ENCODE data around the gene TIMP2. TPM values are rescaled to one million over a fixed set of nuclear protein-coding genes. Genes with fewer than 3 reads are reported as not detected.

TIMP2 gene
- total and polyA plus RNA-seq, 2 experiments from 2014 or later, result 10.6 to 22.5 TPM

DNA sequence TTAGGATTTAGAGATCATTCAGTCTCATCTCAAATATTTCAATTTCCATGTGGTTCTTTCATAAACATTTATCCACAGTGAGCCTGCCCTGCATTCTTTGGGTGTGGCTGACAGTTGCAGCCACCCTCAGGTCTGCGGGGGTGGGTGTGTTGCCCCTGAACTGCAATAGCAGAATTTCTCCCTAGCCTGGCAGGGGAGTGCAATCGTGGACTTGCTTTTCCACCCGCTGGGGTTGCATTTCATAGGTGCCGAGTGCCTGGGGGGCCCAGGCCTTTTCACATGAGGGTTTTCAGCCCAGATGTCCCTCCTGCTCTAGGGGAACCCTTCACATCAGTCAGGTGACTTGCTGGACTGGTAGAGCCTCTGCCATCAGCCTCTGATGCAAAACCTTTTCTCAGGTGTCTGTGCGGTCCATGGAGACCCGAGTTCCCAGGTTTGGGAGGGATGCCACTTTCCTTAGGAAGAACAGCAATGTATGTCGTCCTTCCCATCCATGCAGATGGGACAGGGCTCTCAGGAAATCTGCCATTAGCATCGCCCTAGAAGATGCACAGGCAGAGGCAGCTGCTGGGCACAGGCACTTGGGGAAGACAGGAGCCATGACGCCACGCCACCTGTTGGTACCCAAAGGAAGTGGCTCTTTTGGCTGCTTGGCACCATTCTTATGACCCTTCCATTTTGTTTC is 82.2 kb downstream of the TIMP2 start:
- Mint-ChIP-seq H3K4me3 (no peak overlapping the region), H3K36me3 (ENCODE audit: low read depth) (no peaks in the 10 kb centered on the region; the same call in 1 of the 3 replicates), H3K4me1 (peaks cover 21% of the 10 kb centered on the region), H3K9me3 (no peaks in the 10 kb centered on the region; the same call in 1 of the 3 replicates), H3K27ac (peak overlapping the region; percentile 69; the same call in 1 of the 2 replicates), H3K27me3 (ENCODE audit: insufficient read depth, low read depth, poor library complexity) (peaks cover 8% of the 10 kb centered on the region)
- Histone ChIP-seq H3K4me3 (no peak overlapping the region), H4K20me1 (replicated peaks; ENCODE audit: insufficient read depth) (peaks cover 16% of the 10 kb centered on the region), H3K4me1 (ENCODE audit: insufficient read depth) (peaks cover 13% of the 10 kb centered on the region), H3K9me2 (ENCODE audit: insufficient read depth) (no peaks in the 10 kb centered on the region), H3K36me3 (ENCODE audit: insufficient read depth) (peaks cover 3% of the 10 kb centered on the region; the same call in 1 of the 2 replicates), H2AFZ (peak overlapping the region; percentile 95), H3F3A (replicated peaks; ENCODE audit: low read depth) (0 out of 2 replicates have a peak, but pooled peaks cover 3% of the 10 kb centered on the region), H3K27me3 (ENCODE audit: insufficient read depth) (no peaks in the 10 kb centered on the region), H3K4me2 (no peak overlapping the region), H3K79me2 (replicated peaks; ENCODE audit: insufficient read depth) (peaks cover 19% of the 10 kb centered on the region), H3K27ac (ENCODE audit: low read depth) (no peak overlapping the region)
- ATAC-seq (peak; percentile 10), DNase-seq (ENCODE audit: low spot score) (peak; percentile 86)
- TF ChIP-seq, protein P1, sequence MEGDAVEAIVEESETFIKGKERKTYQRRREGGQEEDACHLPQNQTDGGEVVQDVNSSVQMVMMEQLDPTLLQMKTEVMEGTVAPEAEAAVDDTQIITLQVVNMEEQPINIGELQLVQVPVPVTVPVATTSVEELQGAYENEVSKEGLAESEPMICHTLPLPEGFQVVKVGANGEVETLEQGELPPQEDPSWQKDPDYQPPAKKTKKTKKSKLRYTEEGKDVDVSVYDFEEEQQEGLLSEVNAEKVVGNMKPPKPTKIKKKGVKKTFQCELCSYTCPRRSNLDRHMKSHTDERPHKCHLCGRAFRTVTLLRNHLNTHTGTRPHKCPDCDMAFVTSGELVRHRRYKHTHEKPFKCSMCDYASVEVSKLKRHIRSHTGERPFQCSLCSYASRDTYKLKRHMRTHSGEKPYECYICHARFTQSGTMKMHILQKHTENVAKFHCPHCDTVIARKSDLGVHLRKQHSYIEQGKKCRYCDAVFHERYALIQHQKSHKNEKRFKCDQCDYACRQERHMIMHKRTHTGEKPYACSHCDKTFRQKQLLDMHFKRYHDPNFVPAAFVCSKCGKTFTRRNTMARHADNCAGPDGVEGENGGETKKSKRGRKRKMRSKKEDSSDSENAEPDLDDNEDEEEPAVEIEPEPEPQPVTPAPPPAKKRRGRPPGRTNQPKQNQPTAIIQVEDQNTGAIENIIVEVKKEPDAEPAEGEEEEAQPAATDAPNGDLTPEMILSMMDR (conservative IDR thresholded peaks at IDR 0.05; ENCODE audit: low read depth in 2 of 2), result peak; percentile 77 to 81
- 0 out of 2 replicates have a peak, but pooled peaks have one; percentile 31 for TF ChIP-seq CREB1 (CRISPR knock-in tag; IDR thresholded peaks at IDR 0.05; ENCODE audit: low read depth)
- TF ChIP-seq STAT1 (IDR thresholded peaks at IDR 0.05; ENCODE audit: unreplicated experiment), result no peak

DNA sequence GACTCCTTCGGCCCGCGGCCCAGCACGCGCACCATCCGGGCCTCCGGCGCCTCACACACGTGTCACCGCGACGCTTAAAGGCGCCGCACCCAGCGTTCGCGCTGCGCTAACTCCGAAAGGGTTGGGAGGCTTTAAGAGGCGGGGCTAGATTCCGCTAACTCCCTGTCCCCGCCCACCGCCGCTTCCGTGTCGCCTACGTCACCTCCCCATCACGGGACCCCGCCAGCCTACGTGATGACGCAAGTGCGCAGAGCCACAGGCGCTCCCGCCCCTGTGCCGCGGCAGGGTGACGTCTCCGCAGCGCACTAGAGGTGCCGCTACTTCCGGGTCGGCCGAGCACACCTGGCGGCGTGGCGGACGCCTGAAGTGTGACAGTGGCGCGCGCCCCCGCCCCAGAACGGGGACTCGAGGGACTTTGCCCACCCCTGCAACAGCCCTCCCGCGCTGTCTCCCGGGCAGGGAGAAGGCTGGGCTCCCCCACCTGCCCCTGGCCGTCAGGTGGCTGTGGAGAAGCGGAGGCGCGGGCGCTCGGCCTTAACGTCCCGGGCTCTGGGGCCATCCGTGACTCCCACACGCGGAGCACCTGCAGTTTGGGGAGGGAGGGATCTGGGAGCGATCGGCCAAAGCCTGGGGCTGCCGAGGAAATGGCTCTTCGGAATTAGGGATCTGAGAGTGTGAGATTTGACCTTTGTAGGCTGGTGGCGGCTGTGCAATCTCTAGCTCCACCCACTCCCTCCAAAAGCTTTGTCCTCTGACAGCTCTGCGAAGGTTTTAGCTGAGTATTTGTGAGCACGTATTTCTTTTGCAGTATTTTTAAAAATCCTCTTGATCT is 84.2 kb downstream of the TIMP2 start, which contains the start of gene USP36:
Gene USP36 (minus strand): TSS at position 35 of the 832 bp plus-strand sequence. CDS start 4,451 bp downstream, outside the sequence.
- ATAC-seq, result peak; percentile 87
- Histone ChIP-seq H3K79me2 (replicated peaks; ENCODE audit: insufficient read depth) (peaks cover 36% of the 10 kb centered on the region), H3K9me2 (ENCODE audit: insufficient read depth) (no peaks in the 10 kb centered on the region), H2AFZ (peak within 1 kb of the TSS; percentile 98), H3K4me2 (peak within 1 kb of the TSS; percentile 96), H3K27ac (ENCODE audit: low read depth) (peak within 1 kb of the TSS; percentile 81), H3F3A (replicated peaks; ENCODE audit: low read depth) (peaks cover 3% of the 10 kb centered on the region; the same call in 1 of the 2 replicates), H4K20me1 (replicated peaks; ENCODE audit: insufficient read depth) (peaks cover 36% of the 10 kb centered on the region), H3K36me3 (ENCODE audit: insufficient read depth) (peaks cover 22% of the 10 kb centered on the region), H3K4me3 (peak within 1 kb of the TSS; percentile 97), H3K4me1 (ENCODE audit: insufficient read depth) (peaks cover 13% of the 10 kb centered on the region), H3K27me3 (ENCODE audit: insufficient read depth) (no peaks in the 10 kb centered on the region)
- peak; percentile 100 for DNase-seq (ENCODE audit: low spot score)
- Mint-ChIP-seq H3K9me3 (no peaks in the 10 kb centered on the region; the same call in 1 of the 3 replicates), H3K27me3 (ENCODE audit: insufficient read depth, low read depth, poor library complexity) (peaks cover 12% of the 10 kb centered on the region), H3K4me3 (peak within 1 kb of the TSS; percentile 93), H3K36me3 (ENCODE audit: low read depth) (peaks cover 19% of the 10 kb centered on the region), H3K27ac (peak within 1 kb of the TSS; percentile 93), H3K4me1 (peaks cover 21% of the 10 kb centered on the region)
- peak; percentile 99 for TF ChIP-seq CREB1 (CRISPR knock-in tag; IDR thresholded peaks at IDR 0.05; ENCODE audit: low read depth)
- TF ChIP-seq NANOG (IDR thresholded peaks at IDR 0.05; ENCODE audit: borderline replicate concordance), result no peak
- TF ChIP-seq, protein P2, sequence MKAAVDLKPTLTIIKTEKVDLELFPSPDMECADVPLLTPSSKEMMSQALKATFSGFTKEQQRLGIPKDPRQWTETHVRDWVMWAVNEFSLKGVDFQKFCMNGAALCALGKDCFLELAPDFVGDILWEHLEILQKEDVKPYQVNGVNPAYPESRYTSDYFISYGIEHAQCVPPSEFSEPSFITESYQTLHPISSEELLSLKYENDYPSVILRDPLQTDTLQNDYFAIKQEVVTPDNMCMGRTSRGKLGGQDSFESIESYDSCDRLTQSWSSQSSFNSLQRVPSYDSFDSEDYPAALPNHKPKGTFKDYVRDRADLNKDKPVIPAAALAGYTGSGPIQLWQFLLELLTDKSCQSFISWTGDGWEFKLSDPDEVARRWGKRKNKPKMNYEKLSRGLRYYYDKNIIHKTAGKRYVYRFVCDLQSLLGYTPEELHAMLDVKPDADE (IDR thresholded peaks at IDR 0.05), result peak; percentile 85
- no peak for TF ChIP-seq JUNB (IDR thresholded peaks at IDR 0.05; ENCODE audit: unreplicated experiment)
- no peak for TF ChIP-seq ZNF331 (CRISPR knock-in tag; IDR thresholded peaks at IDR 0.05; ENCODE audit: low read depth)
- no peak for TF ChIP-seq EZH2phosphoT487 (IDR thresholded peaks at IDR 0.05; ENCODE audit: unreplicated experiment)
- no peak for TF ChIP-seq STAT1 (IDR thresholded peaks at IDR 0.05; ENCODE audit: unreplicated experiment)
- TF ChIP-seq ZNF114 (CRISPR knock-in tag; IDR thresholded peaks at IDR 0.05), result no peak
- peak; percentile 91 for TF ChIP-seq POLR2AphosphoS5 (IDR thresholded peaks at IDR 0.05; ENCODE audit: low read depth)

Data from GM23338 (cell line).